Lower lobe of right lung (tissue), 2 donors: ENCODE data around the gene SRPRB. TPM values are rescaled to one million over a fixed set of nuclear protein-coding genes. Genes with fewer than 3 reads are reported as not detected.

Experiments
- ATAC-seq, 2 donors: fragments of 200-7000 bp; cut with Tn5 transposase; one replicate each; pipeline ENCODE4 v1.9.1; 2020 to 2022; ENCODE audit warnings: mild to moderate bottlenecking in 2 of 2, moderate library complexity in 2 of 2
- DNase-seq: peaks from one replicate; pipeline ENCODE4 v3.0.0-alpha.2; 2020
- H3K27ac ChIP-seq: fragments of 200-600 bp; one replicate; pipeline ENCODE4 v1.8.0; 2022
- H3K27me3 ChIP-seq: fragments of 200-600 bp; one replicate; pipeline ENCODE4 v1.8.0; 2022; ENCODE audit warnings: low read depth
- H3K36me3 ChIP-seq: fragments of 200-600 bp; one replicate; pipeline ENCODE4 v1.8.0; 2022; ENCODE audit warnings: mild to moderate bottlenecking
- H3K4me1 ChIP-seq: fragments of 200-600 bp; one replicate; pipeline ENCODE4 v1.8.0; 2022
- H3K4me3 ChIP-seq: fragments of 200-600 bp; one replicate; pipeline ENCODE4 v1.8.0; 2022; ENCODE audit warnings: mild to moderate bottlenecking
- H3K9me3 ChIP-seq: fragments of 200-600 bp; one replicate; pipeline ENCODE4 v1.8.0; 2022
- intact Hi-C: fragments of 100-400 bp; cut with DNase I; formaldehyde crosslinking; loops from one replicate; pipeline ENCODE4 v1.11.0; 2022
- total RNA-seq: library from RNA; stranded (reverse); fragmentation: NEBNext Ultra II Directional; extraction: Animal tissue kit (Norgen Biotek cat#: 25700); gene quantifications from one replicate; pipeline ENCODE4 v1.2.1, GENCODE V29; 2021
- TF ChIP-seq, protein P1 (sequence below): fragments of 200-600 bp; IDR thresholded peaks from one replicate; pipeline ENCODE4 v1.8.0; 2022; ENCODE audit warnings: antibody characterized with exemption, mild to moderate bottlenecking
- donor health status: DM: no; HTN: yes; CAD: no; lungs with severe emphysema.

SRPRB gene
- total RNA-seq, 1 donor from 2014 or later: 43.3 TPM

DNA sequence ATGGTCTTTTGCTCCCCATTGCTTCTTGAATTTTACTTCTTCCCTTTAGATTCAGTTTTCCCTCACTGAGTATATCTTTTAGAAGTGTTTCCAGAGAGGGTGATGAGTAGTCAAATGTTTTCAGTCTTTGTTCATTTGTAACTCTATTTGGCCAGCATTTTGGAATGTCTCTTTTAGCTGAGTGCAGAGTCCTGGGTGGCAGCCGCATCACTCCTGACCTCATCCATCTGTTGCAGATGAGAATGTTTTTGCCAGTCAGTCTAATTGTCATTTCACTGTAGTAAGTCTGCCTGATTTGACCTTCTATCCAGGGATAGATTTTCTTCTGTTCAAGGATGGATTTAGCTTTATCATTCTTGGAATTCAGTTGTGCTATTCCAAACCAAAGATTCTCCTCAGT lies 7.3 kb downstream of the SRPRB start:
- no peaks in the 10 kb centered on the region for H3K27me3 ChIP-seq
- no peaks in the 10 kb centered on the region for H3K9me3 ChIP-seq
- H3K4me1 ChIP-seq: no peaks in the 10 kb centered on the region
- ATAC-seq (no peak), DNase-seq (no peak)
- peaks cover 76% of the 10 kb centered on the region for H3K36me3 ChIP-seq
- no peak overlapping the region for H3K27ac ChIP-seq
- TF ChIP-seq, protein P1, sequence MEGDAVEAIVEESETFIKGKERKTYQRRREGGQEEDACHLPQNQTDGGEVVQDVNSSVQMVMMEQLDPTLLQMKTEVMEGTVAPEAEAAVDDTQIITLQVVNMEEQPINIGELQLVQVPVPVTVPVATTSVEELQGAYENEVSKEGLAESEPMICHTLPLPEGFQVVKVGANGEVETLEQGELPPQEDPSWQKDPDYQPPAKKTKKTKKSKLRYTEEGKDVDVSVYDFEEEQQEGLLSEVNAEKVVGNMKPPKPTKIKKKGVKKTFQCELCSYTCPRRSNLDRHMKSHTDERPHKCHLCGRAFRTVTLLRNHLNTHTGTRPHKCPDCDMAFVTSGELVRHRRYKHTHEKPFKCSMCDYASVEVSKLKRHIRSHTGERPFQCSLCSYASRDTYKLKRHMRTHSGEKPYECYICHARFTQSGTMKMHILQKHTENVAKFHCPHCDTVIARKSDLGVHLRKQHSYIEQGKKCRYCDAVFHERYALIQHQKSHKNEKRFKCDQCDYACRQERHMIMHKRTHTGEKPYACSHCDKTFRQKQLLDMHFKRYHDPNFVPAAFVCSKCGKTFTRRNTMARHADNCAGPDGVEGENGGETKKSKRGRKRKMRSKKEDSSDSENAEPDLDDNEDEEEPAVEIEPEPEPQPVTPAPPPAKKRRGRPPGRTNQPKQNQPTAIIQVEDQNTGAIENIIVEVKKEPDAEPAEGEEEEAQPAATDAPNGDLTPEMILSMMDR: no peak
- intact Hi-C loops: no loop called here
- no peak overlapping the region for H3K4me3 ChIP-seq

DNA sequence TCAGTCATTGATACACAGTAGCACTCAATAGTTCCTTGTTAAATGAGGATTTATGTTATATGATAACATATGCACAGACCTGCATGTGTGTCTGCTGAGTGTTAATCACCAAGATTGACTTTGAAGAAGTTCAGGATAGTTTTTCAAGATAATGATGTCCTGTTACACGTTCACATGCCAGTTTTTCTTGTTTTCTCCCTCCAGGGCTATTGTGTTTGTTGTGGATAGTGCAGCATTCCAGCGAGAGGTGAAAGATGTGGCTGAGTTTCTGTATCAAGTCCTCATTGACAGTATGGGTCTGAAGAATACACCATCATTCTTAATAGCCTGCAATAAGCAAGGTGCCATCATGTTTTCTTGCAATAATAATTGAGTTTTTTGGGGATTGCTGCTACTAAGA lies 9.8 kb downstream of the SRPRB start:
- Histone ChIP-seq H3K27ac (no peak overlapping the region), H3K36me3 (peaks cover 81% of the 10 kb centered on the region), H3K4me3 (no peak overlapping the region), H3K9me3 (no peaks in the 10 kb centered on the region), H3K4me1 (no peaks in the 10 kb centered on the region), H3K27me3 (no peaks in the 10 kb centered on the region)
- TF ChIP-seq, protein P1: no peak
- intact Hi-C loops: no loop called here
- no peak for ATAC-seq
- no peak for DNase-seq

DNA sequence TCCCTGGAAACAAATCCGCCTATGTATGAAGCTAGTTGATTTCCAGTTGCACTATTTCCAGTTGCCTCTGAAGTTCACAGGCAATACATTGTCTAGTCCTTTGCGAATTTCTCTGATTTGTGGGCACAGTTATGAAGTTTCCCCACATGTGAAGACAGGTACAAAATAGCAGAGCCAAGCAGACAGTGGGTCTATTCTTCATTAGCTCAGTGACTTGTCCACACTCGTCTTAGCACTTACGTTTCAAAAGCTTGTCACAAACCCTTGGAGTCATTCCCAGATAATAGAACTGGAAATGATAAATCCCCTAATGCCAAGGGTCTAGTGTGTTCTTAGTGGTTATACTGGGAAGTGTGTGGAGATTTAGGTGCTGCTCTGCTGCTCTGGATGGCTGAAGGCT lies 14.5 kb downstream of the SRPRB start:
- intact Hi-C loops: no loop called here
- DNase-seq (no peak), ATAC-seq (no peak)
- Histone ChIP-seq H3K4me1 (no peaks in the 10 kb centered on the region), H3K27me3 (no peaks in the 10 kb centered on the region), H3K9me3 (no peaks in the 10 kb centered on the region), H3K4me3 (no peak overlapping the region), H3K36me3 (peaks cover 84% of the 10 kb centered on the region), H3K27ac (no peak overlapping the region)
- TF ChIP-seq, protein P1: no peak

DNA sequence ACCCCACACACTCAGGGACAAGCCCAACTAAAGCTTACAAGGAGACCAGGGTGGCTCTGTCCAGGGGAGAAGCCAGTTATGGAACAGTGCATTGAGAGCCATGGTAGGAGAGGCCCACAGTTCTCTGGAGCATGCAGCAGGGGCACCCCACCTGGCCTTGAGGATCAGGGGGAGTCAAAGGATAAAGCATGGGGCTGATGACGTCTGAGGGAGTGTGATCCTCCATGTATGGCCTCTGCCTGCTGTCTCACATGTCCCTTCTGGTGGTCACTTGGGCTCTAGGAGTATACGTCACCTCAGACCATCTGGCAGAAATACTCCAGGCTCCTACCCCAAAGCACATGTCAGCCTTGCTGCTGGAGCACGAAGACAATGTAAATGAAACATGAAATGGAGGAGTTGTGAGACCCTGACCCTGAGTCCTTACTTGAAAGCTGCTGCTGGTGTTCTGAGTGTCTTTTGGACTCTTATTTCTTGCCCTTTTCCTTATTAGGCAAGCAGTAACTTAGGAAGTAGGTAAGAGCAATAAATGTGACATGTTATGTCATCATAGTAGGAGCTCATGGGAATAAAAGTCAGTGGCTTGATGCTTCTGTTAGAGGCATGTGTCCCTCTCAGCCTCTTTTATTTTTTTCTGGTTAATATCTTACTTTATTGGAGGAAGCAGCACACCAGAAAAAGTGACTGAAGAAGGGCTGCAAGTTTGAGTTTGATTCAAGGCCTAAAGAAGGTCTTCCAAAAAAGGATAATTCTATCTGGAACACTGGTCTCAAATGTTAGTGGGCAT lies 15.5 kb downstream of the SRPRB start:
- Histone ChIP-seq H3K4me3 (no peak overlapping the region), H3K4me1 (no peaks in the 10 kb centered on the region), H3K9me3 (no peaks in the 10 kb centered on the region), H3K36me3 (peaks cover 79% of the 10 kb centered on the region), H3K27ac (no peak overlapping the region), H3K27me3 (no peaks in the 10 kb centered on the region)
- TF ChIP-seq, protein P1: no peak
- no peak for ATAC-seq
- intact Hi-C loops: no loop called here
- no peak for DNase-seq

DNA sequence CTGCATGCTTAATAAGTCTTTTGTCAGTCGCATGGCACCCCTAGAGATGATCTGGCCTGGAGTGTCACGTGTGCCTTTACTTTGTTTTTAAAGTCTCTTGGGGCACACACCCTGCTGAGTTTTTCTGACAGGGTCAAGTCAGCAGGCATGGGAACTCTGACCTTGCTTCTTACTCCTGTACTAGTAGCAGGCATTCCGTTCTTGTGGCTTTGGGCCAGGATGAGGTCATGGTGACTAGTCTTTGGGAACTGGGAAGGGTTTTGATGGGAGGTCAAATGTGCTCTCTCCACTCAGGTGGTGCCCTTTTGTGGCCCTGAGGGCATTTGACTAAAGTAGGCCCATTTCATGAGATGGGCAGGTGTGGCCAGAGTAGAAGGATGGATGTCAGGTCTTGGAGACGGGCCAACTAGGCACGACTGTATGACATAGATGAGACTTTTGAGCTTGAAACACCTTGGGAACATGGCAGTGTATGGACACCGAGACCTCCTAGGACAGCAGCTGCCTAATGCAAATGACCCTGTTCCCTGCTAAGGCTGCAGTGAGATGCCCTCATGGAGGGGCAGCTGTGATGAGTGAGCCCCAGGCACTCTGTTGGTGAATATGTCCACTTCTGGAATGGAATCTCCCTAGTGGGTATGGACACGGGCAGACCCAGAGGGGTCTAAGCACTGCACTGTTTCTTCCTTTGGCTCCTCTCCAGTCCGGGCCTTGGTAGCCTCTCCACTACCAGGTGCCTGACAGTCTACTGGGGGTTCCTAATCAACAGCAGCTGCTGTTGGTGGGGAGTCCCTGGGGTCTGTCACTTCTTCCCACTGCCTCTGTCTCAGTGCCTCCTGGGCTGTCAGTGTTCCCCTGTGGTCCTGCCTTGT lies 16.4 kb downstream of the SRPRB start:
- intact Hi-C loops: no loop called here
- H3K9me3 ChIP-seq: no peaks in the 10 kb centered on the region
- TF ChIP-seq, protein P1: no peak

More for the DNA sequence above, 16.4 kb downstream of the SRPRB start:
- no peaks in the 10 kb centered on the region for H3K27me3 ChIP-seq
- no peak overlapping the region for H3K27ac ChIP-seq
- ATAC-seq (peak; percentile 14 to 62), DNase-seq (no peak)
- no peak overlapping the region for H3K4me3 ChIP-seq
- H3K36me3 ChIP-seq: peaks cover 70% of the 10 kb centered on the region
- H3K4me1 ChIP-seq: no peaks in the 10 kb centered on the region
